ENCODE results near the gene CYBC1.
A peak's percentile ranks its signal among the peaks of the same experiment; 100 is the strongest.

Gene CYBC1

DNA sequence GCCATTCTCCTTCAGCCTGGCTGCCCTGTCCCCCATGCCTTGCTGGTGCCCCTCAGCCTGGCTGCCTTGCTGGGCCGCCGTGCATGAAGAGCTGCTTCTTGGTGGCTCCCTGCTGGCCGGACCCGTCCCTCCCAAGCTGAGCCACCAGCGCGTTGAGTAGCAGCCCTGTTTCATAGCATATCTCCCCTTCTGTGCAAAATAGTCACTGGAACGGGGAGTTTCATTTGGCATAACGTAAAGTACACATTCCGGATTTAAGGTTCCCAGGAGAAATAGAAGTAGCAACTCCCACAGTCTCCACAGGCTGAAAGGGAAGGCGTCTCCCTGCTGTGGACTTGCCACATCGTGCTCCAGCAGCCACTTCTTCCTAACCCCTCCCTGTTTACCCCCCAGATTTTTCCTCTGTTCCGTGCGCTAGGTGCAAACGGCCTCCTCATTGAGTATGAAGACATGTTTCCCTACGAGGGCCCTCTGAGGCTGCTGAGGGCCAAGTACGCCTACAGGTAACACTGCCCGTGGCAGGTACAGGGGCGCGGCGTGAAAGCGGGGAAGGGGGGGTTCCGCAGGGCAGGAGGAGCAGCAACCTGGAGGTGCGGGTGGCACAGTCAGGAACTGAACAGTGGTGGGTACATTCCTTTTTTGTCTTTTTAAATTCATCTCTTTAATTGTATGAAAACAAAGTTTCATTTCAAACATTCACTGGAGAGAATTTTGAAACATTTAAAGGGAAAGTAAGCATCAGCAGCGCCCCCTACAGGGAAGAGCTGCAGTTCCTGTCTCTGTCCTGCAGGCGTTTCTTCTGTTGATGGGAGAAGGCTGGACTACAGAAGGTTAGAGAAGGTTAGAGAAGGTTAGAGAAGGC lies 26.3 kb downstream of the CYBC1 start:
- H3K4me3 ChIP-seq (ENCODE audit: low read depth, low read length), result no peak overlapping the region
- peak; percentile 74 for DNase-seq (ENCODE audit: low read depth)
- peak; percentile 69 for TF ChIP-seq CTCF (IDR thresholded peaks at IDR 0.05; ENCODE audit: insufficient read depth, low read depth, low read length, missing control alignments)

- no peak for TF ChIP-seq CTCF (IDR thresholded peaks at IDR 0.05; ENCODE audit: insufficient read depth, low read depth, low read length, missing control alignments)
- H3K4me3 ChIP-seq (ENCODE audit: low read depth, low read length), result peak overlapping the region; percentile 61
- no peak for DNase-seq (ENCODE audit: low read depth)
Observed at GRCh38 chr17:82419540-82419939, 31.0 kb downstream of the CYBC1 start.

- peak within 1 kb of the TSS; percentile 63 for H3K4me3 ChIP-seq (ENCODE audit: low read depth, low read length)
- no peak for TF ChIP-seq CTCF (IDR thresholded peaks at IDR 0.05; ENCODE audit: insufficient read depth, low read depth, low read length, missing control alignments)
- peak; percentile 92 for DNase-seq (ENCODE audit: low read depth)
Observed at GRCh38 chr17:82418001-82418986, 32.3 kb downstream of the CYBC1 start, which contains the start of the genes HEXD and OGFOD3. Gene HEXD (plus strand): TSS chr17:82418347. CDS start chr17:82419800, 1,453 bp downstream. Gene OGFOD3 (minus strand): TSS chr17:82418586. CDS start chr17:82418485, 101 bp downstream.

GRCh38 chr17:82416771-82417170 lies 33.8 kb downstream of the CYBC1 start:
- peak; percentile 4 for TF ChIP-seq CTCF (IDR thresholded peaks at IDR 0.05; ENCODE audit: insufficient read depth, low read depth, low read length, missing control alignments)
- no peak for DNase-seq (ENCODE audit: low read depth)
- H3K4me3 ChIP-seq (ENCODE audit: low read depth, low read length), result no peak overlapping the region

DNA sequence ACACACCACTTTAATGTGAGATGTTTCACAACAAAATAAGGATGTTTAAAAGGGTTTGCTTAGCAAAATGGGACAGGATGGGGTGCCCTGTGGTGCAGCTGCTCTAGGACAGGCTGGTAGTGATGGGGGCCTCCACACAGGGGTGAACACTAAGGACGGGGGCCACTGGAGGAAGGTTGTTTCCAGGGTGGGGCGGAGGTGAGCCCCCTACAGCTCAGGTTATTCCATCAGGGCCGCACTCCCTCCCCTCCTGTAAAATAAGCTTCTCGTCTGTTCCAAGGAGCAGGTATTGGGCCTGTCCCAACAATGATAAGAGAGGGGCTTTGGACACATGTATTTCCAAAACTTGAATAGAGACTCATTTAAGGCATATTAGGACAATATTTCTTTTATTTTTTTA lies 34.3 kb downstream of the CYBC1 start:
- no peak for TF ChIP-seq CTCF (IDR thresholded peaks at IDR 0.05; ENCODE audit: insufficient read depth, low read depth, low read length, missing control alignments)
- DNase-seq (ENCODE audit: low read depth), result no peak
- no peak overlapping the region for H3K4me3 ChIP-seq (ENCODE audit: low read depth, low read length)

DNA sequence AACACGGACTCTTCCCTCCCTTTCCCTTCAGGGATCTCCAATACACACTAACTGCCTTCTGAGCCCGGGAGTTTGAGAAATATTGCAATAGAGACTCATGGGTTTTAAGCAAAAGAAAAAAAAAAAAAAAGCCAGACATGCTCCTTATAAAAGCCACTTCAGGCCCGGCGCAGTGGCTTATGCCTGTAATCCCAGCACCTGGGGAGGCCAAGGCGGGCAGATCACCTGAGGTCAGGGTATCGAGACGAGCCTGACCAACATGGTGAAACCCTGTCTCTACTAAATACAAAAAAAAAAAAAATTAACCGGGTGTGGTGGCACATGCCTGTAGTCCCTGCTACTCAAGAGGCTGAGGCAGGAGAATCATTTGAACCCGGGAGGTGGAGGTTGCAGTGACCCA lies 34.8 kb downstream of the CYBC1 start:
- DNase-seq (ENCODE audit: low read depth), result no peak
- no peak for TF ChIP-seq CTCF (IDR thresholded peaks at IDR 0.05; ENCODE audit: insufficient read depth, low read depth, low read length, missing control alignments)
- H3K4me3 ChIP-seq (ENCODE audit: low read depth, low read length), result no peak overlapping the region
